B cell (primary cell): ENCODE data around the gene OLFML1. TPM values are rescaled to one million over a fixed set of nuclear protein-coding genes. Genes with fewer than 3 reads are reported as not detected.

Experiments used
- ATAC-seq: fragments of 200-7000 bp; cut with Tn5 transposase; one replicate; pipeline ENCODE4 v1.10.0; 2021; ENCODE audit warnings: low read depth, mild to moderate bottlenecking, moderate number of reproducible peaks, moderate library complexity
- CTCF ChIA-PET: fragments of 350-600 bp; sonication (Branson Sonifier 250); formaldehyde crosslinking; loops from one replicate; lab custom pipeline; 2021; ENCODE audit warnings: antibody characterized with exemption, inconsistent platforms; lab: Charles Lee
- POLR2A ChIA-PET: fragments of 350-600 bp; sonication (Branson Sonifier 250); formaldehyde crosslinking; loops from one replicate; lab custom pipeline; 2021; ENCODE audit warnings: antibody characterized with exemption; lab: Charles Lee
- DNase-seq: peaks from one replicate; pipeline ENCODE4 v3.0.0; 2013
- H2AFZ ChIP-seq: 2 replicates; pipeline ENCODE4 v1.6.1; 2012; ENCODE audit warnings: mild to moderate bottlenecking, low read depth, low read length; ENCODE audit not compliant: insufficient read depth, poor library complexity, severe bottlenecking
- H3K27ac ChIP-seq, 2 donors: 1 replicate in 1 of 2; 2 replicates in 1 of 2; pipeline ENCODE4 v1.5.1; 2012 to 2013; ENCODE audit warnings: low read length in 2 of 2, mild to moderate bottlenecking in 2 of 2, moderate library complexity in 1 of 2
- H3K27me3 ChIP-seq, 4 experiments: fragments of 200-600 bp in 1 of 4; sonication (generic) in 1 of 4; replicated peaks in 1 of 4; 1 replicate in 2 of 4; 2 replicates in 2 of 4; pipeline versions ENCODE4 v1.6.1 to v1.7.0; 2013 to 2016; ENCODE audit warnings: low read length in 3 of 4, mild to moderate bottlenecking in 2 of 4, mixed read lengths in 1 of 4, moderate library complexity in 1 of 4; ENCODE audit not compliant: insufficient read depth in 4 of 4, control insufficient read depth in 3 of 4; ENCODE audit errors: control extremely low read depth in 1 of 4
- H3K36me3 ChIP-seq, 2 experiments: replicated peaks in 1 of 2; 1 replicate in 1 of 2; 2 replicates in 1 of 2; pipeline versions ENCODE4 v1.6.1 to v1.7.1; 2013; ENCODE audit warnings: low read length in 1 of 2; ENCODE audit not compliant: insufficient read depth in 2 of 2, control insufficient read depth in 1 of 2; ENCODE audit errors: control extremely low read depth in 1 of 2, extremely low read depth in 1 of 2
- H3K4me1 ChIP-seq, 2 donors: fragments of 200-600 bp in 1 of 2; sonication (generic) in 1 of 2; 1 replicate in 1 of 2; 2 replicates in 1 of 2; pipeline versions ENCODE4 v1.5.1 to v1.6.1; 2013 to 2017; ENCODE audit warnings: low read length in 2 of 2; ENCODE audit not compliant: control insufficient read depth in 2 of 2, insufficient read depth in 2 of 2
- H3K4me2 ChIP-seq: replicated peaks from 2 replicates; pipeline ENCODE3; 2012; ENCODE audit warnings: mild to moderate bottlenecking, low read depth, low read length; ENCODE audit not compliant: poor library complexity, severe bottlenecking
- H3K4me3 ChIP-seq, 5 experiments: fragments of 200-600 bp in 1 of 5; sonication (generic) in 1 of 5; 1 replicate in 3 of 5; 2 replicates in 2 of 5; pipeline versions ENCODE4 v1.5.1 to v1.7.0; 2011 to 2016; ENCODE audit warnings: low read length in 4 of 5, mild to moderate bottlenecking in 4 of 5, low read depth in 2 of 5, control low read depth in 1 of 5, moderate library complexity in 1 of 5; ENCODE audit not compliant: insufficient read depth in 1 of 5; ENCODE audit errors: control extremely low read depth in 1 of 5, extremely low read depth in 1 of 5
- H3K79me2 ChIP-seq: fragments of 200-600 bp; sonication (generic); one replicate; pipeline ENCODE4 v1.6.0; 2016; ENCODE audit warnings: low read length; ENCODE audit not compliant: control insufficient read depth, insufficient read depth
- H3K9ac ChIP-seq: fragments of 200-600 bp; sonication (generic); 2 replicates; pipeline ENCODE4 v1.6.1; 2017; ENCODE audit warnings: mild to moderate bottlenecking, low read length, moderate library complexity
- H3K9me3 ChIP-seq, 3 donors: one replicate each; pipeline versions ENCODE4 v1.6.1 to v1.7.1; 2013; ENCODE audit warnings: low read length in 2 of 3; ENCODE audit not compliant: control insufficient read depth in 2 of 3, insufficient read depth in 1 of 3; ENCODE audit errors: control extremely low read depth in 1 of 3
- H4K20me1 ChIP-seq: 2 replicates; pipeline ENCODE4 v1.6.0; 2012; ENCODE audit warnings: mild to moderate bottlenecking, low read length; ENCODE audit not compliant: insufficient read depth, control insufficient read depth, poor library complexity, severe bottlenecking
- H3K27ac Mint-ChIP-seq: one replicate; pipeline ENCODE4 v1.8.0; 2021; ENCODE audit warnings: mixed read lengths
- H3K27me3 Mint-ChIP-seq: one replicate; pipeline ENCODE4 v1.8.0; 2021; ENCODE audit warnings: mixed read lengths
- H3K4me1 Mint-ChIP-seq: one replicate; pipeline ENCODE4 v1.8.0; 2021; ENCODE audit warnings: mixed read lengths
- H3K4me3 Mint-ChIP-seq: one replicate; pipeline ENCODE4 v1.8.0; 2021; ENCODE audit warnings: mixed read lengths
- H3K9me3 Mint-ChIP-seq: one replicate; pipeline ENCODE4 v1.8.0; 2022; ENCODE audit warnings: mixed read lengths; ENCODE audit not compliant: insufficient read depth
- EZH2 ChIP-seq: IDR thresholded peaks from 2 replicates; pipeline ENCODE4 v1.6.1; 2012; ENCODE audit warnings: borderline replicate concordance, low read depth, mild to moderate bottlenecking, moderate library complexity, low read length; ENCODE audit not compliant: insufficient read depth, poor library complexity, severe bottlenecking
- WGBS: methylation state at CpG from one replicate; pipeline ENCODE4 v1.1.5; 2013; ENCODE audit warnings: missing lambda C conversion rate; ENCODE audit not compliant: insufficient coverage; 5-methylcytosine and 5-hydroxymethylcytosine counted together
- intact Hi-C: fragments of 100-400 bp; cut with micrococcal nuclease; formaldehyde crosslinking; loops from one replicate; pipeline ENCODE4 v1.10.0; 2022
- polyA plus RNA-seq: library from polyadenylated mRNA; depleted of rRNA; stranded (reverse); fragments of >200 nt; gene quantifications from 2 replicates; pipeline ENCODE4 v1.2.3, GENCODE V29; 2012
- total RNA-seq, 2 donors: library from RNA; stranded (reverse); fragments of 120-200 nt in 1 of 2; gene quantifications; 1 replicate in 1 of 2; 2 replicates in 1 of 2; pipeline versions ENCODE4 v1.2.3 to v1.2.4, GENCODE V29; 2013 to 2022
- TF ChIP-seq, protein P1 (sequence below): fragments of 200-600 bp; IDR thresholded peaks from one replicate; pipeline ENCODE4 v1.8.0; 2022; ENCODE audit warnings: antibody characterized with exemption, mild to moderate bottlenecking

OLFML1 gene
- total and polyA plus RNA-seq, 2 donors (not counting 1 experiment from before 2014, with no cell fraction given) = not detected

DNA sequence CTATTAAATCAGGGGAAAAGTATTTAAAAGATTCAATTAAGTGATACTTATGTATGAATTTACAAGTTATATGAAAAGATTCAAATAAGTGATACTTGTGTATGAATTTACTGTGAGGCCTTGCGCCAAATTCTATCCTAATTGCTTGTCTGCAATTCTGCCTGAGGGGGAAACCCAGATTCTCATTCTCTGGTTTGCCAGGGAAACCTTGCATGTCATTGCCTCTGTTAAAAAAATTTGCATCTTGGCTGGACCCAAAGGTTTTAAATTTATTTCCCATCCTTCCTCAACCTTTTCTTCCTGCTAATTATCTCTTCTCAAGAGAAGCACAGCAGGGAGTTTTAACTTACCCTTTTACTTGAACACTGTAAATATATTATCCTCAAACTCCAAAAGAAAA lies 13.8 kb downstream of the OLFML1 start:
- POLR2A ChIA-PET = no interaction called here
- no peaks in the 10 kb centered on the region for H3K9me3 ChIP-seq

DNA sequence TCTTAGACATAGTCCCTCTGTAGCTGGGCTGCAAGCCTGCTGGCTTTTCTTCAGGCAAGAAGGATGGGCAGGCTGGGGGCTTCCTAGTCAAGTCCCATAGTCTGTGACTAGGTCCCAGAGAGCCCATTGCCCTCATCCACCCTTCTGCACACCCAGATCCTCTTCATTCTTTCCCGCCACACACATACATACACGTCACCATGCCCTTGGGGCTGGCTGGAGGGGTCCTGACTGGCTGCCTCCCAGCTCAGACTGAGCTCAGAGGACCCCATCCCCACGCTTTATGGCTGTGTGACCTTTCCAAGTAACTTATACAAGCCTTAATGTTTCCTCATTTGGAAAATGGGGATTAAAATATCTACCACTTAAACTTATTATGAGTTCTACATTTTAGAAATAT lies 14.9 kb downstream of the OLFML1 start:
- Histone ChIP-seq H3K4me3 (no peak overlapping the region), H3K9ac (no peak overlapping the region), H2AFZ (no peak overlapping the region), H3K36me3 (peaks cover 2 to 16% of the 10 kb centered on the region in 2 experiments), H3K4me2 (no peak overlapping the region), H3K27ac (no peak overlapping the region), H3K9me3 (no peaks in the 10 kb centered on the region), H4K20me1 (no peaks in the 10 kb centered on the region), H3K27me3 (no peaks in the 10 kb centered on the region), H3K4me1 (peaks cover 39 to 44% of the 10 kb centered on the region in 2 donors), H3K79me2 (peaks cover 11% of the 10 kb centered on the region)
- no peaks in the 10 kb centered on the region for H3K27me3 Mint-ChIP-seq
- CTCF ChIA-PET = no interaction called here
- no peaks in the 10 kb centered on the region for H3K9me3 Mint-ChIP-seq
- TF ChIP-seq, protein P1, sequence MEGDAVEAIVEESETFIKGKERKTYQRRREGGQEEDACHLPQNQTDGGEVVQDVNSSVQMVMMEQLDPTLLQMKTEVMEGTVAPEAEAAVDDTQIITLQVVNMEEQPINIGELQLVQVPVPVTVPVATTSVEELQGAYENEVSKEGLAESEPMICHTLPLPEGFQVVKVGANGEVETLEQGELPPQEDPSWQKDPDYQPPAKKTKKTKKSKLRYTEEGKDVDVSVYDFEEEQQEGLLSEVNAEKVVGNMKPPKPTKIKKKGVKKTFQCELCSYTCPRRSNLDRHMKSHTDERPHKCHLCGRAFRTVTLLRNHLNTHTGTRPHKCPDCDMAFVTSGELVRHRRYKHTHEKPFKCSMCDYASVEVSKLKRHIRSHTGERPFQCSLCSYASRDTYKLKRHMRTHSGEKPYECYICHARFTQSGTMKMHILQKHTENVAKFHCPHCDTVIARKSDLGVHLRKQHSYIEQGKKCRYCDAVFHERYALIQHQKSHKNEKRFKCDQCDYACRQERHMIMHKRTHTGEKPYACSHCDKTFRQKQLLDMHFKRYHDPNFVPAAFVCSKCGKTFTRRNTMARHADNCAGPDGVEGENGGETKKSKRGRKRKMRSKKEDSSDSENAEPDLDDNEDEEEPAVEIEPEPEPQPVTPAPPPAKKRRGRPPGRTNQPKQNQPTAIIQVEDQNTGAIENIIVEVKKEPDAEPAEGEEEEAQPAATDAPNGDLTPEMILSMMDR = no peak
- no peak for TF ChIP-seq EZH2
- DNase-seq (no peak), ATAC-seq (no peak)
- no peak overlapping the region for H3K4me3 Mint-ChIP-seq
- POLR2A ChIA-PET = no interaction called here
- WGBS = 100% methylated on average over 2 of the region's 3 CpGs
- H3K27ac Mint-ChIP-seq = no peak overlapping the region
- H3K4me1 Mint-ChIP-seq = peaks cover 37% of the 10 kb centered on the region
- intact Hi-C loops = no loop called here

More for the DNA sequence above, 13.8 kb downstream of the OLFML1 start:
- intact Hi-C loops = loop anchor here (5.0 kb wide), 2 partner anchors 57 to 1262 kb away; partner anchors contain the start of gene CNGA4
- Mint-ChIP-seq H3K9me3 (no peaks in the 10 kb centered on the region), H3K27ac (peak overlapping the region; percentile 57), H3K27me3 (no peaks in the 10 kb centered on the region), H3K4me1 (peaks cover 46% of the 10 kb centered on the region), H3K4me3 (no peak overlapping the region)
- WGBS = no CpG with 5 or more reads among the region's 1 CpG
- peak overlapping the region; percentile 38 for H3K4me2 ChIP-seq
- peaks cover 43 to 53% of the 10 kb centered on the region in 2 donors for H3K4me1 ChIP-seq
- H3K79me2 ChIP-seq = peaks cover 5% of the 10 kb centered on the region
- H2AFZ ChIP-seq = no peak overlapping the region
- no peak overlapping the region for H3K9ac ChIP-seq
- TF ChIP-seq, protein P1 = no peak
- no peak for TF ChIP-seq EZH2
- H3K27ac ChIP-seq = peak overlapping the region in 1 of 2 donors; percentile 90
- no peak overlapping the region for H3K4me3 ChIP-seq
- peaks cover 0 to 12% of the 10 kb centered on the region in 2 experiments for H3K36me3 ChIP-seq
- H3K27me3 ChIP-seq = no peaks in the 10 kb centered on the region
- ATAC-seq (no peak), DNase-seq (no peak)
- H4K20me1 ChIP-seq = no peaks in the 10 kb centered on the region
- CTCF ChIA-PET = no interaction called here
